AG10803 (cell line): ENCODE measurements around the gene FRAT1.
"Not testable (repeated sequence)": the region's sequence is repeated elsewhere in the genome, so short reads cannot be mapped to it uniquely, and the experiment has no call there.

Experiments used
- DNase-seq: peaks from one replicate; pipeline ENCODE4 v3.0.0; 2010; ENCODE audit warnings: low read depth
- H3K4me3 ChIP-seq: 2 replicates; pipeline ENCODE4 v1.5.1; 2011; ENCODE audit warnings: mild to moderate bottlenecking, low read length, control low read depth
- CTCF ChIP-seq: conservative IDR thresholded peaks from 2 replicates; pipeline ENCODE4 v1.5.1; 2011; ENCODE audit warnings: mild to moderate bottlenecking, low read length, control low read depth, inconsistent platforms

FRAT1 gene

DNA sequence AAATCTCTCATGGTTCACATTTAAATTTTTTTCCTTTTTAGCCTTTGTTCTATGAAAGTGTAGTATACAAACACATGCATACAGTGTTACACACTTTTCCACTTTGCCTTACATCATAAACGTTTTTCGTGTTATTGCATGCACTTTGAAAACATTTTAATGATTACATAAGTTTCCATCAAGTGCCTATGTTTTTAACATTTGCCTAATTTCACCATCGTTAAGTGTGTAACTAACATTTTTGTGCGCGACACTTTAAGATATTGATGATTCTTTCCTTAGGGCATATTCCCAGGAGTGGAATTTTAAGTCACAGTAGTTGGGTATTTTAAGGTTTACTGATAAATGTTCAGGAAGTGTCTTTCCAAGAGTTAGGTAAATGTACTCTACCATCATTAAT is 16.9 kb downstream of the FRAT1 start:
- no peak overlapping the region for H3K4me3 ChIP-seq
- TF ChIP-seq CTCF: no peak
- no peak for DNase-seq

DNA sequence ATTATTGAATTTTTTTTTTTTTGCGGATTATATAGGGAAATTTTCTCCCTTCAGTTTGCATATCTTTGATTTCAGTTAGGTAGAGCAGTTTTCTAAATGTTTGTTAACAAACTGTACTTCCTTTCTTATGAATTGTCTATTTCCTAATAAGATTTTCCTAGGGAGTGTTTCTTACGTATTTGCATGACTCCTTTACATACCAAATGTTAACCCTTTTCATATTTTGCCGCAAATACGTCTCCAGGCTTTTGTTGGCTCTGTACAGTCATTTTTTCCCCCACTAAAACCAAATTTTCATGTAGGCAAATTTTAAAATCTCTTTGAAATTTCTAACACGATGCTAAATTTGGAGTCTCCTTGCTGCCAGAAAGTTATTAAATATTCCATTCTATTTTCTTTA is 17.4 kb downstream of the FRAT1 start:
- no peak for TF ChIP-seq CTCF
- DNase-seq: peak; percentile 17
- H3K4me3 ChIP-seq: no peak overlapping the region

GRCh38 chr10:97336942-97337831 is 18.1 kb downstream of the FRAT1 start:
- no peak for DNase-seq
- no peak for TF ChIP-seq CTCF
- H3K4me3 ChIP-seq: no peak overlapping the region

DNA sequence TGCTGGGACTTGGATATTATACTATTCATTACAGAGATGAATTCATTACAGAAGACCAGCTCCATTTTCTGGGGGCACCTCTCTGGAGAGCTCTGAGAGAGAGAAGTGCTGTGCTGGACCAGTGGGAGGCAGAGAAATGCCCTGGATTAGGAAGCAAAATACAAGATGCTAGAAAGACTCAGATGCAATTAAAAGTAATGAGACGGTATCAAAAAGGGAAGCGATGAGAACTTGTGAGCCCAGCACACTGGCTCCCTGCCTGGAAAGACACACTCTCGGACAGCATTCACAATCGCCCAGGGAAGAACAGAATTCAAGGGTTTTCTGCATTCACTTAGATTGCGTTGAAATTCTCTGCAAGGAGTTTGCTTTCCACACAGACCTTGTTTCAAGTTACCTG is 19.0 kb downstream of the FRAT1 start:
- no peak for TF ChIP-seq CTCF
- no peak for DNase-seq
- H3K4me3 ChIP-seq: no peak overlapping the region

GRCh38 chr10:97341416-97341815 is 22.3 kb downstream of the FRAT1 start:
- no peak overlapping the region for H3K4me3 ChIP-seq
- no peak for TF ChIP-seq CTCF
- DNase-seq: no peak

GRCh38 chr10:97343664-97344063 is 24.6 kb downstream of the FRAT1 start:
- DNase-seq, H3K4me3 ChIP-seq: not testable (repeated sequence)

DNA sequence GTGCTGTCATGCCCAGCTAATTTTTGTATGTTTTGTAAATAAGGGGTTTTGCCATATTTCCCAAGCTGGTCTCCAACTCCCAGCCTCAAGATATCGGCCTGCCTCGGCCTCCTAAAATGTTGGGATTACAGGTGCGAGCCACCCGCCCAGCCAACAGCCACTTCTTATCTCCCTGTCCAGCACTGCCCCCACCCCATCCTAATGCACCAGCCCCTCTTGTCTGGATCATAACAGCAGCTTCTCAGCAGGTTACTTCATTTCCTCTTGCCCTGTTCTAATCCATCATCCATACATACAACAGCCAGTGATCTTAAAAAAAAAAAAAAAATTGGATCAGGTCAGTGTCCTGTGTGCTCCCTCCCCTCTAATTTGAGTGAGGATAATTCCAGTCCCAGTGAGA is 28.2 kb downstream of the FRAT1 start:
- DNase-seq: no peak
- no peak for TF ChIP-seq CTCF
- H3K4me3 ChIP-seq: no peak overlapping the region
